Neural cell (in vitro differentiated cells): ENCODE results near the gene LCOR. TPM values are rescaled to one million over a fixed set of nuclear protein-coding genes. Genes with fewer than 3 reads are reported as not detected.

Experiments
- H2AFZ ChIP-seq: fragments of 200-600, 300-800 bp; sonication (generic), shearing (Covaris generic); 2 replicates; pipeline ENCODE4 v1.6.0; 2014; ENCODE audit warnings: low read depth, mild to moderate bottlenecking, antibody characterized with exemption, low read length, moderate library complexity
- H3F3A ChIP-seq: fragments of 200-600 bp; shearing (Covaris generic); 2 replicates; pipeline ENCODE4 v1.6.1; 2016; ENCODE audit warnings: mild to moderate bottlenecking, moderate library complexity, mixed read lengths, antibody characterized with exemption, low read length; ENCODE audit not compliant: insufficient read depth, poor library complexity, severe bottlenecking
- H3K27ac ChIP-seq: fragments of 200-600, 300-800 bp; sonication (generic), shearing (Covaris generic); 2 replicates; pipeline ENCODE4 v1.5.1; 2014; ENCODE audit warnings: mild to moderate bottlenecking, low read length, moderate library complexity
- H3K27me3 ChIP-seq: fragments of 300-800, 200-600 bp; sonication (generic), shearing (Covaris generic); 2 replicates; pipeline ENCODE4 v1.6.0; 2014; ENCODE audit warnings: mild to moderate bottlenecking, low read depth, low read length, moderate library complexity; ENCODE audit not compliant: insufficient read depth
- H3K36me3 ChIP-seq: fragments of 300-800, 200-600 bp; sonication (generic), shearing (Covaris generic); 2 replicates; pipeline ENCODE4 v1.5.1; 2014; ENCODE audit warnings: mild to moderate bottlenecking, antibody characterized with exemption, low read length, moderate library complexity; ENCODE audit not compliant: insufficient read depth
- H3K4me2 ChIP-seq: fragments of 300-800, 200-600 bp; sonication (generic), shearing (Covaris generic); 2 replicates; pipeline ENCODE4 v1.6.0; 2014; ENCODE audit warnings: mild to moderate bottlenecking, low read length
- H3K4me3 ChIP-seq: fragments of 300-800, 200-600 bp; sonication (generic), shearing (Covaris generic); 2 replicates; pipeline ENCODE4 v1.5.1; 2014; ENCODE audit warnings: mild to moderate bottlenecking, low read length, moderate library complexity
- H3K79me2 ChIP-seq: fragments of 200-600 bp; shearing (Covaris generic); replicated peaks from 2 replicates; pipeline ENCODE4 v1.6.0; 2014; ENCODE audit warnings: mild to moderate bottlenecking, low read length, moderate library complexity; ENCODE audit not compliant: insufficient read depth
- H3K9ac ChIP-seq: fragments of 300-800, 200-600 bp; sonication (generic), shearing (Covaris generic); 2 replicates; pipeline ENCODE4 v1.6.1; 2016; ENCODE audit warnings: mild to moderate bottlenecking, low read length, mixed read lengths
- H3K9me2 ChIP-seq: fragments of 200-600 bp; shearing (Covaris generic); 2 replicates; pipeline ENCODE4 v1.6.1; 2016; ENCODE audit warnings: mild to moderate bottlenecking, low read length, mixed read lengths; ENCODE audit not compliant: insufficient read depth
- H3K9me3 ChIP-seq: fragments of 200-600, 300-800 bp; sonication (generic), shearing (Covaris generic); 2 replicates; pipeline ENCODE4 v1.6.1; 2016; ENCODE audit warnings: mild to moderate bottlenecking, mixed run types, low read length, moderate library complexity, mixed read lengths
- H4K20me1 ChIP-seq: fragments of 200-600 bp; shearing (Covaris generic); 2 replicates; pipeline ENCODE4 v1.6.1; 2016; ENCODE audit warnings: mild to moderate bottlenecking, mixed run types; ENCODE audit not compliant: insufficient read depth
- CTCF ChIP-seq: fragments of 450-650 bp; IDR thresholded peaks from 2 replicates; pipeline ENCODE4 v1.5.1; 2014; ENCODE audit warnings: antibody characterized with exemption, mild to moderate bottlenecking, moderate library complexity; ENCODE audit not compliant: poor library complexity, severe bottlenecking
- EP300 ChIP-seq: fragments of 450-650 bp; conservative IDR thresholded peaks from 2 replicates; pipeline ENCODE4 v1.6.1; 2014; ENCODE audit warnings: antibody characterized with exemption, mild to moderate bottlenecking, moderate library complexity; ENCODE audit not compliant: poor library complexity, severe bottlenecking
- EZH2 ChIP-seq: fragments of 200-600, 300-800 bp; shearing (Covaris generic), sonication (generic); IDR thresholded peaks from 2 replicates; pipeline ENCODE4 v1.6.1; 2014; ENCODE audit warnings: antibody characterized with exemption, low read length, borderline replicate concordance, mild to moderate bottlenecking; ENCODE audit not compliant: insufficient read depth, poor library complexity, severe bottlenecking
- MXI1 ChIP-seq: fragments of 450-650 bp; conservative IDR thresholded peaks from 2 replicates; pipeline ENCODE4 v1.6.1; 2014; ENCODE audit warnings: antibody characterized with exemption, mild to moderate bottlenecking; ENCODE audit not compliant: poor library complexity, severe bottlenecking
- POLR2AphosphoS5 ChIP-seq: IDR thresholded peaks from 2 replicates; pipeline ENCODE4 v1.6.1; 2012
- RAD21 ChIP-seq: fragments of 450-650 bp; conservative IDR thresholded peaks from 2 replicates; pipeline ENCODE4 v1.6.1; 2014; ENCODE audit warnings: antibody characterized with exemption, mild to moderate bottlenecking, moderate library complexity
- REST ChIP-seq: IDR thresholded peaks from 2 replicates; pipeline ENCODE4 v1.6.1; 2012; ENCODE audit warnings: borderline replicate concordance
- SMC3 ChIP-seq: fragments of 450-650 bp; conservative IDR thresholded peaks from 2 replicates; pipeline ENCODE4 v1.6.1; 2014; ENCODE audit warnings: antibody characterized with exemption, mild to moderate bottlenecking, moderate library complexity; ENCODE audit not compliant: poor library complexity
- TAF1 ChIP-seq: IDR thresholded peaks from 2 replicates; pipeline ENCODE4 v1.6.1; 2012; ENCODE audit warnings: low read depth
- polyA plus RNA-seq: library from polyadenylated mRNA; depleted of rRNA; stranded (reverse); fragments of >200 nt; gene quantifications from 2 replicates; pipeline ENCODE4 v1.2.3, GENCODE V29; 2014

LCOR gene
- polyA plus RNA-seq, 1 donor from 2014 or later = 61.1 TPM

DNA sequence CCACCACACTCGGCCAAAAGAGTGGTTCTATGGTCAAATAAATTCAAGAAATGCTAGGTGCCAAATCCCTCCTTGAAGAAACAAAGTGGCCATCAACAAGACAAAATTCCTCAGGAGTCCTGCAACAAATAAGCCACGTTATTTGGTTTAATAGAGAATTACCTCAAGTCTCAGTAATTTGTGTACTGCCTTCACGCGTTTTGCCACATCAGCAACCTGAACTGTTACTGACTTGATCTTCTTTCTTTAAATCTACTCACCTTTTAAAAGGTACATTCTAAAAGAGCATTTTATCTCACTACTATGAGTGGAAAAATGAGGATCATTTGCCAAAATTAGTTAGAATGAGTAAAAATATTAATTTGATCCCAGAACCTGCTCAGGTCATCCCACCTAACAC lies 34.6 kb upstream of the LCOR start:
- no peak overlapping the region for H3K27ac ChIP-seq
- no peaks in the 10 kb centered on the region for H3K9me3 ChIP-seq
- H3K4me2 ChIP-seq = no peak overlapping the region
- H4K20me1 ChIP-seq = no peaks in the 10 kb centered on the region
- no peak for TF ChIP-seq POLR2AphosphoS5
- no peak for TF ChIP-seq REST
- TF ChIP-seq SMC3 = no peak
- TF ChIP-seq TAF1 = no peak
- no peak for TF ChIP-seq EZH2
- TF ChIP-seq RAD21 = no peak
- no peak for TF ChIP-seq CTCF
- TF ChIP-seq MXI1 = no peak
- TF ChIP-seq EP300 = no peak
- H3K79me2 ChIP-seq = no peaks in the 10 kb centered on the region
- no peaks in the 10 kb centered on the region for H3F3A ChIP-seq
- no peaks in the 10 kb centered on the region for H3K9me2 ChIP-seq
- no peaks in the 10 kb centered on the region for H3K36me3 ChIP-seq
- no peak overlapping the region for H2AFZ ChIP-seq
- H3K4me3 ChIP-seq = no peak overlapping the region
- no peaks in the 10 kb centered on the region for H3K27me3 ChIP-seq
- no peak overlapping the region for H3K9ac ChIP-seq

- Histone ChIP-seq H3K9ac (no peak overlapping the region), H3K27ac (no peak overlapping the region), H3K4me3 (no peak overlapping the region), H3K9me2 (no peaks in the 10 kb centered on the region), H2AFZ (no peak overlapping the region), H3K79me2 (no peaks in the 10 kb centered on the region), H3F3A (no peaks in the 10 kb centered on the region), H3K4me2 (no peak overlapping the region), H3K27me3 (no peaks in the 10 kb centered on the region), H3K9me3 (no peaks in the 10 kb centered on the region), H4K20me1 (no peaks in the 10 kb centered on the region), H3K36me3 (no peaks in the 10 kb centered on the region)
- no peak for TF ChIP-seq RAD21
- no peak for TF ChIP-seq TAF1
- no peak for TF ChIP-seq MXI1
- no peak for TF ChIP-seq REST
- no peak for TF ChIP-seq EZH2
Measured at GRCh38 chr10:96803288-96803664, 28.8 kb upstream of the LCOR start.
